HCT116 (cell line): ENCODE data around the gene COPB1. TPM values are rescaled to one million over a fixed set of nuclear protein-coding genes. Genes with fewer than 3 reads are reported as not detected.

Experiments used
- ATAC-seq: fragments of 200-7000 bp; cut with Tn5 transposase; 2 replicates; pipeline ENCODE4 v1.9.1; 2020; ENCODE audit warnings: mild to moderate bottlenecking, moderate library complexity
- BruUV-seq: library from RNA; stranded (reverse); fragments of 400-500 nt; replicated peaks from 2 replicates; lab custom pipeline; 2021; lab: Mats Ljungman, UMichigan
- CTCF ChIA-PET: fragments of 300-600 bp; sonication (Branson Sonifier 250); formaldehyde crosslinking; loops from one replicate; lab custom pipeline; 2021; ENCODE audit warnings: antibody characterized with exemption; lab: Charles Lee
- POLR2A ChIA-PET: fragments of 300-600, 350-600 bp; sonication (Branson Sonifier 250); formaldehyde crosslinking; loops from one replicate; lab custom pipeline; 2021; ENCODE audit warnings: antibody characterized with exemption; lab: Charles Lee
- RAD21 ChIA-PET, 2 experiments: fragments of 300-600 bp; sonication (Branson Sonifier 250); formaldehyde crosslinking; loops; one replicate each; lab custom pipeline; 2023; ENCODE audit warnings: low total read pairs in 2 of 2; ENCODE audit not compliant: uncharacterized antibody in 2 of 2, unreplicated experiment in 2 of 2, low non-redundant PET in 1 of 2; lab: Charles Lee
- DNase-seq: peaks from one replicate; pipeline ENCODE4 v3.0.0-alpha.2; 2010; ENCODE audit warnings: low read depth, low spot score
- H2AFZ ChIP-seq: fragments of 200-600 bp; shearing (Covaris generic), sonication (generic); 2 replicates; pipeline ENCODE4 v1.6.1; 2017; ENCODE audit warnings: low read depth, mixed run types, mixed read lengths, antibody characterized with exemption, low read length; ENCODE audit not compliant: poor library complexity, severe bottlenecking
- H3K27ac ChIP-seq: 2 replicates; pipeline ENCODE4 v1.5.1; 2012; ENCODE audit warnings: low read depth, low read length
- H3K27me3 ChIP-seq: fragments of 200-600 bp; sonication (generic); 2 replicates; pipeline ENCODE4 v1.6.1; 2016; ENCODE audit warnings: mixed run types, low read length, mixed read lengths; ENCODE audit not compliant: insufficient read depth
- H3K36me3 ChIP-seq, 2 experiments: fragments of 200-500 bp in 1 of 2; fragments of 200-600 bp in 1 of 2; sonication (Bioruptor generic) in 1 of 2; sonication (generic) in 1 of 2; 2 replicates each; pipeline versions ENCODE4 v1.5.1 to v1.6.1; 2014 to 2016; ENCODE audit warnings: low read length in 2 of 2, inconsistent platforms in 1 of 2, mixed read lengths in 1 of 2, mixed run types in 1 of 2; ENCODE audit not compliant: insufficient read depth in 2 of 2, control insufficient read depth in 1 of 2
- H3K4me1 ChIP-seq, 2 experiments: fragments of 200-600 bp in 1 of 2; sonication (generic) in 1 of 2; 2 replicates each; pipeline versions ENCODE4 v1.5.1 to v1.6.1; 2012 to 2017; ENCODE audit warnings: low read length in 2 of 2, inconsistent platforms in 1 of 2, mild to moderate bottlenecking in 1 of 2, mixed read lengths in 1 of 2, mixed run types in 1 of 2, moderate library complexity in 1 of 2; ENCODE audit not compliant: insufficient read depth in 2 of 2, control insufficient read depth in 1 of 2
- H3K4me2 ChIP-seq: fragments of 200-600 bp; sonication (generic); 2 replicates; pipeline ENCODE4 v1.6.1; 2017; ENCODE audit warnings: mixed run types, low read length, mixed read lengths
- H3K4me3 ChIP-seq, 2 experiments: fragments of 200-600 bp in 1 of 2; sonication (generic) in 1 of 2; replicated peaks in 1 of 2; 2 replicates each; pipeline ENCODE4 v1.5.1; 2011 to 2016; ENCODE audit warnings: low read length in 2 of 2, control low read depth in 1 of 2, low read depth in 1 of 2, mild to moderate bottlenecking in 1 of 2, mixed read lengths in 1 of 2, mixed run types in 1 of 2
- H3K79me2 ChIP-seq: fragments of 200-600 bp; sonication (generic); 2 replicates; pipeline ENCODE4 v1.6.1; 2017; ENCODE audit warnings: mild to moderate bottlenecking, mixed run types, low read length, moderate library complexity, mixed read lengths; ENCODE audit not compliant: insufficient read depth
- H3K9ac ChIP-seq: fragments of 200-600 bp; sonication (generic); 2 replicates; pipeline ENCODE4 v1.6.1; 2016; ENCODE audit warnings: low read length, mixed read lengths
- H3K9me2 ChIP-seq: fragments of 200-600 bp; sonication (generic), shearing (Covaris generic); 2 replicates; pipeline ENCODE4 v1.6.1; 2017; ENCODE audit warnings: mixed run types, mild to moderate bottlenecking, moderate library complexity; ENCODE audit not compliant: insufficient read depth
- H3K9me3 ChIP-seq, 2 experiments: fragments of 200-500 bp in 1 of 2; fragments of 200-600 bp in 1 of 2; sonication (Bioruptor generic) in 1 of 2; sonication (generic) in 1 of 2; 2 replicates each; pipeline ENCODE4 v1.6.1; 2014 to 2017; ENCODE audit warnings: low read length in 2 of 2, mixed read lengths in 2 of 2, inconsistent platforms in 1 of 2, low read depth in 1 of 2, mild to moderate bottlenecking in 1 of 2, mixed run types in 1 of 2, moderate library complexity in 1 of 2; ENCODE audit not compliant: control insufficient read depth in 1 of 2, insufficient read depth in 1 of 2
- H4K20me1 ChIP-seq: fragments of 200-600 bp; sonication (generic), shearing (Covaris generic); 2 replicates; pipeline ENCODE4 v1.6.1; 2017; ENCODE audit warnings: mixed run types, mild to moderate bottlenecking, moderate library complexity; ENCODE audit not compliant: insufficient read depth
- RAD21 ChIP-seq: IDR thresholded peaks from 2 replicates; pipeline ENCODE4 v1.6.1; 2012; ENCODE audit warnings: low read depth, mild to moderate bottlenecking
- REST ChIP-seq: IDR thresholded peaks from 2 replicates; pipeline ENCODE4 v1.6.1; 2012; ENCODE audit warnings: low read depth
- SIN3A ChIP-seq: IDR thresholded peaks from 2 replicates; pipeline ENCODE4 v1.6.1; 2012; ENCODE audit warnings: low read depth
- TCF7L2 ChIP-seq: IDR thresholded peaks from 2 replicates; pipeline ENCODE4 v1.7.0; 2011; ENCODE audit warnings: borderline replicate concordance, inconsistent platforms; ENCODE audit not compliant: insufficient read depth, insufficient read length; ENCODE audit errors: extremely low read depth
- intact Hi-C: fragments of 100-400 bp; cut with micrococcal nuclease; formaldehyde crosslinking; loops from 2 replicates; pipeline ENCODE4 v1.10.0; 2022
- total RNA-seq: library from RNA; stranded (reverse); gene quantifications from one replicate; pipeline ENCODE4 v1.2.1, GENCODE V29; 2021; ENCODE audit not compliant: unreplicated experiment
- TF ChIP-seq, protein P1 (sequence below): IDR thresholded peaks from 2 replicates; pipeline ENCODE4 v1.6.1; 2011; ENCODE audit warnings: mild to moderate bottlenecking, low read length, moderate library complexity; ENCODE audit not compliant: insufficient replicate concordance; ENCODE audit errors: extremely low read depth

Gene COPB1
- total RNA-seq, 1 experiment from 2014 or later, result 95.5 TPM

DNA sequence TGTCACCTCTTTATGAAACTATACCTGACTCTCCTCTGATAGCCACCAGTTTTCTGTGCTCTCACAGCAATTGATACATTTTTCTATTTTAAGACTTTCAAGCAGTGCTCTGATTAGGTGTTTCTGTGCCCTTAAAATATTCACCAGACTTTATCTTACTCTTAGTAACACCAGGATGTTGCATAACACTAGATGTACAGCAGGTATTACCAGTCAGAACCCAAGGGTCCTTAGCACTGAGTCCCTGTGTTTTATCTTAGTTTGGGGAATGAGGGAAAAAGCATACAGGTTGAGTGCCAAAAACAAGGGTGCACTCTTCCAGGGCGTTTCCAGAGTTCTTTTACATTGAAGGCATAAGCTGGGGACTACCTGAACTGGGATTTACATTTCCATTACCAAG, 51.4 kb downstream of the COPB1 start:
- DNase-seq, result no peak
- H3K4me1 ChIP-seq, result peaks cover 5 to 6% of the 10 kb centered on the region in 2 experiments; a peak in 2 of 4 replicates
- ChIA-PET CTCF (interaction anchor here (0.5 kb wide), 1 partner anchor 26 kb away, joined by 4 read pairs; no protein-coding TSS in a partner anchor), RAD21 (no interaction called here), POLR2A (no interaction called here)
- H3K36me3 ChIP-seq, result peaks cover 0 to 1% of the 10 kb centered on the region in 2 experiments; a peak in 1 of 4 replicates
- no TSS peak for BruUV-seq
- no peak overlapping the region for H3K4me2 ChIP-seq
- no peaks in the 10 kb centered on the region for H3K27me3 ChIP-seq
- no peak for ATAC-seq
- H3K27ac ChIP-seq, result no peak overlapping the region
- intact Hi-C loops, result no loop called here
- H3K79me2 ChIP-seq, result no peaks in the 10 kb centered on the region
- H2AFZ ChIP-seq, result no peak overlapping the region
- H3K9me3 ChIP-seq, result no peaks in the 10 kb centered on the region
- H3K4me3 ChIP-seq, result no peak overlapping the region
- H3K9me2 ChIP-seq, result no peaks in the 10 kb centered on the region
- TF ChIP-seq TCF7L2 (no peak), SIN3A (no peak), RAD21 (no peak), REST (no peak)
- TF ChIP-seq, protein P1, sequence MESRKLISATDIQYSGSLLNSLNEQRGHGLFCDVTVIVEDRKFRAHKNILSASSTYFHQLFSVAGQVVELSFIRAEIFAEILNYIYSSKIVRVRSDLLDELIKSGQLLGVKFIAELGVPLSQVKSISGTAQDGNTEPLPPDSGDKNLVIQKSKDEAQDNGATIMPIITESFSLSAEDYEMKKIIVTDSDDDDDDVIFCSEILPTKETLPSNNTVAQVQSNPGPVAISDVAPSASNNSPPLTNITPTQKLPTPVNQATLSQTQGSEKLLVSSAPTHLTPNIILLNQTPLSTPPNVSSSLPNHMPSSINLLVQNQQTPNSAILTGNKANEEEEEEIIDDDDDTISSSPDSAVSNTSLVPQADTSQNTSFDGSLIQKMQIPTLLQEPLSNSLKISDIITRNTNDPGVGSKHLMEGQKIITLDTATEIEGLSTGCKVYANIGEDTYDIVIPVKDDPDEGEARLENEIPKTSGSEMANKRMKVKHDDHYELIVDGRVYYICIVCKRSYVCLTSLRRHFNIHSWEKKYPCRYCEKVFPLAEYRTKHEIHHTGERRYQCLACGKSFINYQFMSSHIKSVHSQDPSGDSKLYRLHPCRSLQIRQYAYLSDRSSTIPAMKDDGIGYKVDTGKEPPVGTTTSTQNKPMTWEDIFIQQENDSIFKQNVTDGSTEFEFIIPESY, result no peak
- no peak overlapping the region for H3K9ac ChIP-seq
- no peaks in the 10 kb centered on the region for H4K20me1 ChIP-seq
